Loucy (cell line): ENCODE data around the gene ENTHD1.

ENCODE experiments used
- H2AFZ ChIP-seq: fragments of 200-600 bp; sonication (generic); 2 replicates; pipeline ENCODE4 v1.6.0; 2016; ENCODE audit warnings: antibody characterized with exemption, mild to moderate bottlenecking, low read length, moderate library complexity
- H3F3A ChIP-seq: fragments of 200-600 bp; 2 replicates; pipeline ENCODE4 v1.6.0; 2016; ENCODE audit warnings: antibody characterized with exemption, low read depth, mild to moderate bottlenecking
- H3K27me3 ChIP-seq: fragments of 200-600 bp; sonication (generic); 2 replicates; pipeline ENCODE4 v1.6.1; 2014; ENCODE audit warnings: low read length, mild to moderate bottlenecking; ENCODE audit not compliant: insufficient read depth, poor library complexity, severe bottlenecking
- H3K36me3 ChIP-seq: fragments of 200-600 bp; sonication (generic); 2 replicates; pipeline ENCODE4 v1.6.1; 2016; ENCODE audit warnings: low read length; ENCODE audit not compliant: insufficient read depth
- H3K4me1 ChIP-seq: fragments of 200-600 bp; sonication (generic); 2 replicates; pipeline ENCODE4 v1.5.1; 2014; ENCODE audit warnings: low read length, mild to moderate bottlenecking; ENCODE audit not compliant: insufficient read depth, poor library complexity, severe bottlenecking
- H3K4me2 ChIP-seq: fragments of 200-600 bp; sonication (generic); 2 replicates; pipeline ENCODE4 v1.6.0; 2014; ENCODE audit warnings: antibody characterized with exemption, low read length, low read depth, mild to moderate bottlenecking; ENCODE audit not compliant: poor library complexity, severe bottlenecking
- H3K4me3 ChIP-seq: fragments of 200-600 bp; sonication (generic); 2 replicates; pipeline ENCODE4 v1.5.1; 2014; ENCODE audit warnings: low read length, mild to moderate bottlenecking, mixed read lengths; ENCODE audit not compliant: poor library complexity, severe bottlenecking
- H3K79me2 ChIP-seq: fragments of 200-600 bp; sonication (generic); 2 replicates; pipeline ENCODE4 v1.6.1; 2014; ENCODE audit warnings: low read length; ENCODE audit not compliant: insufficient read depth
- H3K9ac ChIP-seq: fragments of 200-600 bp; sonication (generic); 2 replicates; pipeline ENCODE4 v1.6.0; 2014; ENCODE audit warnings: mild to moderate bottlenecking, low read depth, low read length, moderate library complexity; ENCODE audit not compliant: poor library complexity, severe bottlenecking
- H3K9me2 ChIP-seq: fragments of 200-600 bp; sonication (generic); replicated peaks from 2 replicates; pipeline ENCODE4 v1.6.1; 2016; ENCODE audit warnings: low read depth, low read length, mixed read lengths
- H3K9me3 ChIP-seq: fragments of 200-600 bp; sonication (generic); 2 replicates; pipeline ENCODE4 v1.6.1; 2014; ENCODE audit warnings: mild to moderate bottlenecking, antibody characterized with exemption, low read length, low read depth; ENCODE audit not compliant: insufficient read depth
- H4K20me1 ChIP-seq: fragments of 200-600 bp; sonication (generic); 2 replicates; pipeline ENCODE4 v1.6.0; 2014; ENCODE audit warnings: antibody characterized with exemption, low read length, mild to moderate bottlenecking; ENCODE audit not compliant: insufficient read depth, poor library complexity, severe bottlenecking
- EZH2phosphoT487 ChIP-seq: fragments of 200-600 bp; IDR thresholded peaks from 2 replicates; pipeline ENCODE4 v1.6.1; 2018; ENCODE audit warnings: antibody characterized with exemption, mild to moderate bottlenecking, moderate library complexity, borderline replicate concordance
- TF ChIP-seq, protein P1 (sequence below): fragments of 200-600 bp; sonication (generic); conservative IDR thresholded peaks from 2 replicates; pipeline ENCODE4 v1.5.1; 2014; ENCODE audit warnings: mild to moderate bottlenecking, antibody characterized with exemption, low read length

Gene ENTHD1

GRCh38 chr22:39731481-39731880 is 162.1 kb downstream of the ENTHD1 start:
- no peaks in the 10 kb centered on the region for H3F3A ChIP-seq
- no peaks in the 10 kb centered on the region for H3K36me3 ChIP-seq
- H3K9me3 ChIP-seq: no peaks in the 10 kb centered on the region
- TF ChIP-seq EZH2phosphoT487: no peak
- TF ChIP-seq, protein P1, sequence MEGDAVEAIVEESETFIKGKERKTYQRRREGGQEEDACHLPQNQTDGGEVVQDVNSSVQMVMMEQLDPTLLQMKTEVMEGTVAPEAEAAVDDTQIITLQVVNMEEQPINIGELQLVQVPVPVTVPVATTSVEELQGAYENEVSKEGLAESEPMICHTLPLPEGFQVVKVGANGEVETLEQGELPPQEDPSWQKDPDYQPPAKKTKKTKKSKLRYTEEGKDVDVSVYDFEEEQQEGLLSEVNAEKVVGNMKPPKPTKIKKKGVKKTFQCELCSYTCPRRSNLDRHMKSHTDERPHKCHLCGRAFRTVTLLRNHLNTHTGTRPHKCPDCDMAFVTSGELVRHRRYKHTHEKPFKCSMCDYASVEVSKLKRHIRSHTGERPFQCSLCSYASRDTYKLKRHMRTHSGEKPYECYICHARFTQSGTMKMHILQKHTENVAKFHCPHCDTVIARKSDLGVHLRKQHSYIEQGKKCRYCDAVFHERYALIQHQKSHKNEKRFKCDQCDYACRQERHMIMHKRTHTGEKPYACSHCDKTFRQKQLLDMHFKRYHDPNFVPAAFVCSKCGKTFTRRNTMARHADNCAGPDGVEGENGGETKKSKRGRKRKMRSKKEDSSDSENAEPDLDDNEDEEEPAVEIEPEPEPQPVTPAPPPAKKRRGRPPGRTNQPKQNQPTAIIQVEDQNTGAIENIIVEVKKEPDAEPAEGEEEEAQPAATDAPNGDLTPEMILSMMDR: no peak
- H3K4me3 ChIP-seq: no peak overlapping the region
- H4K20me1 ChIP-seq: no peaks in the 10 kb centered on the region
- H2AFZ ChIP-seq: no peak overlapping the region
- no peaks in the 10 kb centered on the region for H3K27me3 ChIP-seq
- H3K4me2 ChIP-seq: no peak overlapping the region
- no peaks in the 10 kb centered on the region for H3K4me1 ChIP-seq
- H3K9me2 ChIP-seq: no peaks in the 10 kb centered on the region
- no peaks in the 10 kb centered on the region for H3K79me2 ChIP-seq
- H3K9ac ChIP-seq: no peak overlapping the region

GRCh38 chr22:39729141-39729934 is 164.2 kb downstream of the ENTHD1 start:
- Histone ChIP-seq H3K9ac (no peak overlapping the region), H3K9me3 (no peaks in the 10 kb centered on the region), H3K4me2 (no peak overlapping the region), H3K36me3 (no peaks in the 10 kb centered on the region), H2AFZ (no peak overlapping the region), H3K9me2 (no peaks in the 10 kb centered on the region), H3K79me2 (no peaks in the 10 kb centered on the region), H3K4me1 (no peaks in the 10 kb centered on the region), H4K20me1 (no peaks in the 10 kb centered on the region), H3K4me3 (no peak overlapping the region), H3F3A (no peaks in the 10 kb centered on the region), H3K27me3 (no peaks in the 10 kb centered on the region)
- TF ChIP-seq, protein P1: no peak
- no peak for TF ChIP-seq EZH2phosphoT487

DNA sequence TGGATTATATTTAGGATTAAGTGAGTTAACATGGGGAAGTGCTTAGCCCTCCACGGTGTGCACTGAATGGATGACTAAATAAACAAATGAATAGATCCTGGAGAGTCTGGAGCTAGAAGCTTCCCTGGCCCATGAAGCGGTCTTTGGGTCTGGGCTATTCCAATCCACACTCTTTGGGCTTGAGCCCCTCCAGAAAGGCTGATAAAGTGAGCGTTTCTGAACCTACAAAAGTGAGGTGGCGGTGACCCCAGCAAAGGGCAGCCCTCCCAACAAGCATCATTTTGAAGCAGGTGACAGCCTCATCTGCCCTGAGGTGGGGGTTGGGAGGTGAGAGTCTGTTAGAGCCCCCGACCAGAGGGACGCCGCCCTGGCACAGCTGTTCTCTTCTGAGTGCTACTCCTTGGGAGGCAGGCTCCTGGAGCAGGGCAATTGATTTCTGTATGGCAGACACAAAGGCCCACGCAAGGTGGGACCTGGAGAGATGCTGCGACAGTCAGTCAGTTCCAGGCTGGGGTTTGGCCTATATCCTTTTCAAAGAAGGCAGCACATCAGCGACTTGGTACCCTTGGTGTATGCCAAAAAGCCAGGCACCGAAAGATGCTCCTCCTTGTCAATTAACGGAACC is 165.2 kb downstream of the ENTHD1 start:
- H3K79me2 ChIP-seq: no peaks in the 10 kb centered on the region
- H3K4me2 ChIP-seq: no peak overlapping the region

More for the DNA sequence above, 165.2 kb downstream of the ENTHD1 start:
- Histone ChIP-seq H3K4me1 (no peaks in the 10 kb centered on the region), H3F3A (no peaks in the 10 kb centered on the region), H2AFZ (no peak overlapping the region), H3K4me3 (no peak overlapping the region), H3K9me2 (no peaks in the 10 kb centered on the region), H3K36me3 (no peaks in the 10 kb centered on the region), H4K20me1 (no peaks in the 10 kb centered on the region), H3K9ac (no peak overlapping the region), H3K27me3 (no peaks in the 10 kb centered on the region), H3K9me3 (no peaks in the 10 kb centered on the region)
- TF ChIP-seq EZH2phosphoT487: no peak
- TF ChIP-seq, protein P1: no peak
